NCI-H2107 treated with DMSO at 0.1 percent for 48 hours (cell line): Measurements from ENCODE around the gene MAPK12.

Experiments
- DNase-seq: peaks from one replicate; lab custom pipeline; 2025; ENCODE audit not compliant: unreplicated experiment; lab: John Stamatoyannopoulos, UW

The MAPK12 gene

DNA sequence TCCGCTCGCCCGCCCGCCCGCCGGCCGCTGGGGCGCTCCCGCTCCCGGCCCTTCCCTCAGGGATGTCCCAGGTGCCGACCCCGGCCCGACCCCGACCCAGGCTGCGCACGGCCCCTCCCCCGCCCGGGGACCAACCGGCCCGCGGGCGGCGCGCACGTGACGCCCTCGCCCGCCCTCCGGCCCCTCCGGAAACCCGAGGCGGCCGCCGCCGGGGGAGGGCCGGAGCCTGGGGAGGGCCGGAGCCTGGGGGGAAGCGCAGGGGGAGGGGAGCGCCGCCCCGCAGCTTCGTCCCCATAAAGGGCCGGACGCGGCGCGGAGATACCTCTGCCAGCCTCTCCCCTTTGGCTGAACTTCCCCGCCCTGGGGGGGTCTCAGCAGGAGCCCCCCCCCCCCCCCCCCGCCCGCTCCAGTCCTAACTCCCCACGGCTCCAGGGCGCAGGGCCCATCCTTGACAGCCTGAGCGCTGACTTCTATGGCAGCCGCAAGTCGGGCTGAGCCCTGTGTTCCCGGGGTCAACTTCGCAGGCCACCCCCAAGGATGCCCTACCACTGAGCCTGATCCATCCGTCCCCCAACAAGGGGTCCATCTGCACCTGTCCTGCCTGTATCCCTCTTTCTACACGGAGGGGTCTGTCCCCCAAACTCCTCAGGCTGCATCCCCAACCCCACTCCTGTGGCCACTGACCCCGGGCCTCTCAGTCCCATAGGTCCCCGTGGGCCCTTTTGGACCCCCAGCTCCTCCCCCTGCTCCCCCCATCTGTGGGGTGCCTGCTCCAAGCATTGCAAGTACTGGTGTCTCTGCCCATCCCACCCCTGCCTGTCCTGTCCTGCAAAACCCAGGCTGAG, at the start of gene MAPK12:
Gene MAPK12 (minus strand): TSS at position 69 of the 845 bp plus-strand sequence. CDS start 174 bp downstream, outside the sequence.
- DNase-seq: no peak

DNA sequence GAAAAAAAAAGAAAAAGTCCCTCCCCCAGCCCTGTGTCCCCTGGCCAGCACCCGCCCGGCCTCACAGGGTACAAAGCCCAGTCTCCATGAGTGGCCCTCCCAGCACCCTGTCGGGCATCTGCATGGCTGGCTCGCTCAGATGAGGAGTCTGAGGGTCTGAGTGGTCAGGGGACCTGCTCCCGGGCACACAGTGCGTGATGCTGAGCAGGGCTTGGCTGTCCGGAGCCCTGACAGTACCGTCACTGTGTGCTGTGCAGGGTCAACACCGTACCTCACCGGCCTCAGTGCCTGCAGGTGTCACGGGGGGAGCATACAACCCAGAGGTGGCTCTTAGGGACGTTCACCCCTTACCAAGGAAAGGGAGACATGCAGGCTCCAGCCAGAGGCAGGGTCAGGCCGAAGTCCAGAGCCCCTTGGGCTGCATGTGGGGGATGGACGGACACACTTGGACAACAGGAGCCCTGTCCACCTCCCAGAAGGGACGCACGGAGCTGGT, 49.5 kb upstream of the MAPK12 start:
- no peak for DNase-seq

DNA sequence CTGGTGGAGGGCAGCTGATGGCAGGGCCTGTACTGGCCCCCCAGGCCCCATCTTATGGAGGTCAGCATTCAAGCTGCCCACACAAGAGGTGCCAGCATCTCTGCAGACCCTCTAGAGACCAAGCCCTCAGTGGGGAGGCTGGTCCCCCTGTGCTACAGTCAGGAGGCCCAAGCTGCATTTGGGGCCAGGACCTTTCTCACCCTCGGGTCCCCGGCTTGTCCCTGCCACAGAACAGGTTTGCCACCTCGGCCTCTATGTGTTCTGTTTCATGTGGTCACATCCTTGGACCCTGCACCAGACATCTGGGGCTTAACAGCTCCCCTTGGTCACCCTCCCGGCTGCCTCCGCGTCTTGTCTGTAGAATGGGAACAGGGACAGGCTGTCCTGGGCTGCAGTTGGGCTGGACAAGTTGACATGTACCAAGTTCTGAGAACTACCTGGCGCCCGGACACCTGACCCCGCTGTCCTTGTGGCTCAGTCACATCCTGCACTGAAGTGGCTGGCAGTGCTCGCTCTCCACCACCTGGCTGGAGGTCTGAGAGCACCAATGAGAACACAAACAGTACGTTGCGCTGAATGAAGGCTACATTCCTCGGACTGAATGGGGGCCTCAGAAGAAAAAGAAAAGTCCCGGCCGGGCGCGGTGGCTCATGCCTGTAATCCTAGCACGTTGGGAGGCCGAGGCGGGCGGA, 48.7 kb upstream of the MAPK12 start:
- no peak for DNase-seq

DNA sequence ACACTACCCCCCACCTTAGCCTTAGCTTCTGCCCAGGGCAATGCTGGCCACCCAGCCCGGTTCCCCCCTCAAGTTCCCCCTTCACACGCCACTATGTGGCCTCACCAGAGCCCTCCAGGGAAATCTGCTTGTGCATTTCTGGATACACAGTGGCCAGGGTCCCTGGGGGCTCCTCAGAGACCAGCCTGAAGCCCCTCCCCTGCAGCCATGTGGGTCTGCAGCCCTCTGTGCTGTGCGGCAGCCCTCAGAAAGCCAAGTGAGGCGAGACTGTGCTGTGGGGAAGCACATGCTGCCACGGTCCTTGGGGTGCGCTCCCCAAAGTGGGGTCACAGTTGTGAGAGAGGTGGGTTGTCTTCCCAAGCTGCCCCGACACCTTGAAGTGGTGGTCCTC, 48.1 kb upstream of the MAPK12 start:
- DNase-seq: no peak

DNA sequence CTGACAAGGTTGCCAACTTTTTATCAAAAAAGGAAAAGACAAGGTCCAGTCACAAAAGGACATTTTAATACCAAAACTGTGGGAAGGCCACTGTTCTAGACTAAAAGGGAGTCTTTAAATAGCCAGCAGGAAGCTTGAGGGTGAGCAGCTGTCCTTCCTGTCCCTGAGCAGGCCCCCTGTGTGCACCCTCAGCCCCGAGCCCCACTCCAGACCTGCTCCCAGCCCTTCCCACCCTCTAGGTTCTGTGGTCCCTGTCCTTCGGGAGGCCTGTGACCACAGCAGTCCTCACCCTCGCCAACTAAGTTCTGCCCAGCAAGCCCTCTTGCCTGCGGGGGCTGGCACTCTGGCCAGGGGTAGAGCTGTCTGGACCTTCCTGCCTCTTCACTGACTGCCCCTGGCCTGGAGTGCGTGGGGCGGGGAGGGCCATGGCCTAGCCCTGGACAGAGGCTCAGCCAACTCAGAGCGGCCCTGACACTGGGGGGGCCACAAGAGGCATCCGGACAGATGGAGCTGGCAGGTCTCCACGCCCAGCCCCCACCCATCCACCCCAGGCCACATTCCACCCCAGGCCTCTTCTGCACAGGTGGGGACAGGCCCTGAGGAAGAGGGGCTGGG, 47.6 kb upstream of the MAPK12 start:
- DNase-seq: no peak

DNA sequence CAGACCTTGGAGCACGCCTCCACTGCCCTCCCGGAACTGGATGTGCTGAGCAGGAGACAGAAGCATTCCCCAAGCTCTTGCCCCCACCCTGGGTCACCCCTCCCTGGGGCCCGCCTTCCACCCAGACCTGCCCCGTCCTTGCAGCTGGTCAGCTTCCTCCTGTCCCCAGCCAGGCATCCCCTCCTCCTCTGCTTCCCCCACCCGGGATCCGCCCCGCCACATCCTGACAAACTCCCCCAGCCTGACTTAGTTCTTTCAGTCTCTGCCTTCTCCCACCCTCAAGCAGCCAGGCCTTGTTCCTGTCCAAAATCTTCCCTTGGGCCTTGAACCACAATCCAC, 47.1 kb upstream of the MAPK12 start:
- no peak for DNase-seq

DNA sequence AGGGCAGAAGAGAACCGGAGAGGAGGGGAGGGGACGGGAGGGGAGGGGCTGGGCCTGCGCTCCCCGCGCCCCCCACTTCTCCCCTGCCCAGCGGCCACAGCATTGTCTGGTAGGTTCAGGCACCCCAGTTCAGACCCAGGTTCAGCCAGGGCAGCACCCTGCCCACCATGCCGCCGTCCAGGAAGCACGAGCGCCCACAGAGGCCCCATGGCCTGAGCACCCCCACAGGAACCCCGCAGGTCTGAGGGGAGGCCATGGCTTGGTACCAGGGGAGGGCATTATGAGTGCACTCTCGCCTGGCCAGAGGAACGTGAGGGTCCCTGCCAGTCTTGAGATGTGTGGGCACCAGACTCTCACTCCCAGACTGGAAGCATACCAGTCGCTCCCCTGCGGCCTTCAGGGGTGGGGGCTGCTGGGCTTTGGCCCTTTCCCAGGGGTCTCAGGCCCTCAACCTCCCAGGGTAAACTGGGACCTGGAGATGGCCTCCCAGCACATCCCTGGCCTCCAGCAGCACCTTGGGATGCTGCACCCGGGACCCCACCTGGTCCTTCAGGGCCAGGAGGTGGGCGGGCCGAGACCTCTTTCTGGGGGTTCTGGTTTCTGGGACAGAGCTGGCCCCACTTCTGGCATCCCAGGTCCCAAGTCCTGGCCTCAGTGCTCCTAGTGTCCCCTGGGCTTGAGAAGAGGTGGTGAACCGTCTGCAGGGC, 46.6 kb upstream of the MAPK12 start:
- DNase-seq: no peak

DNA sequence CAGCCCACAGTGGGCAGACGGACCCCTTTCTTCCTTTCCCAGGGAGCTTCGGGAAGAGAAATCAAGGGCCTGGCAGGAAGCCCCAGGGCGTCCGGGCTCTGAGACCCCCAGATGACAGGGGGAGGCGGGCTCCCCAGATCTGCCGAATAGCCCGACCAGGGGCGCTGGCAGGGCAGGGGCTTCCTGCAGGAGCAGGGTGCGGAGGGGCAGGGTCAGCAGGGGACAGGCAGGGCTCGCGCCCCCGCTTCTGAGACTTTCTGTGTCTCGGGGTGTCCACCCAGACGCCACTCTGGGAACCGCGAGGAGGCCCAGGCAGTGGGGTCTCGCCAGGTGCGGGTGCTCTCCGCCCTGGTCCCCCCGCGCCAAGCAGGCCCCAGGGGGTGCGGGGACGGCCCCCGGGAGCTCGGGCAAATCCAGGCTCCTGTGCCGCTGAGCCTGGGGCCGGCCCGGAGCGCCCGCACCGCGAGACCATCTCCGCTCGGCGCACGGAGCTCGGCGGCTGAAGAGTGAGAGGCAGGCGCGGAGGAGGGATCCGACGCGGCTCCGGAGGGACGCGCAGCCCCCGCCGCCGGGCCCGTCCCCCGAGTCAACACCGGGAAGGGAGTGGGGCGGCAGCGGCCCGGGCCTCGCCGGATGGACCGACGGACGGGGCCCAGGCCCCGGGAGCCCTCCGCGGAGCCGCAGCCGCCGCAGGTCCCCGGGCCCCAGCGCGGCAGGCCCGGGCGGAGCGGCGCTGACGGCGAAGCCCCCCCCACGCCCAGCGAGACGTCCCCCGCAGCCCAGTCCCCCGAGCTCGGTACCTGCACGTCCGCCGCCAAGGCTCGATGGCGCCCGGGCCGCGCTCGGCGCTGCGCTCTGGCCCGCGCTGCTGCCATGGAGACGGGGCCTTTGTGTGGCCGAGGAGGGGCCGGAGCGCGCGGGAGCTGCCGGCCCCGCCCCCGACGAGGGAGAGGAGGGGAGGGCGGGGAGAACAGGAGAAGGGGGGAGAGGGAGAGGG, 45.6 kb upstream of the MAPK12 start, which contains the start of gene PLXNB2:
Gene PLXNB2 (minus strand): TSS at position 894 of the 997 bp plus-strand sequence. CDS start 17,062 bp downstream, outside the sequence.
- DNase-seq: no peak

DNA sequence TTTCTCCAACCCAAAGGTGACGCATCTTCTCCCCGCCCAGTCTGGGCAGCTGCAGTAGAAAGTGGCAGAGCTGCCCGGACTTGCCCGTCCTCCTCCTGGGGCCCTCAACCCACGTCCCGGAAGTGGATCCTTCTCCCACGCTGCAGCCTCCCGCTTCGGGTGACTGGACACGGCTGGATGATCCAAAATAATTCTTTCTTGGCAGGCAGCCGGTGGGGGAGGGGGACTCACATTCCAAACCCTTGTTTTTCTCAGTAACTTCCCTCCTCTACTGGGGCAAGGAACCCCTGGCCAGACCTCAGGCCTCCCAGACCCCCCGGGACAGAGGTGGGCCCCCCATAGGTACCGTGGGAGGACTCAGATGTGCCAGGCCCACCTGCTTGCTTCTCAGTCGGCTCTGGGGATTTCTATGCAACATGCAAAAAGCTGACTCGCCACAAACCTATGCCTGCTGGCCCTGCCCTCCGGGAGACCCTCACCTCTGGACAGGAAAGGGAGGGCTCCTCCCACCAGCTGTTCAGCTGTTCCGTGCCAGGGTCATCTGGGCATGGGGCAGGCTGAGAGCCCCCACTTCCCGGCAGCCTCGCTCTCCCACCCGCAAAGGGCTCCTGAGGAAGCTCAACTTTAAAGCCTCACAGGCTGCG, 44.6 kb upstream of the MAPK12 start:
- DNase-seq: peak; percentile 56

DNA sequence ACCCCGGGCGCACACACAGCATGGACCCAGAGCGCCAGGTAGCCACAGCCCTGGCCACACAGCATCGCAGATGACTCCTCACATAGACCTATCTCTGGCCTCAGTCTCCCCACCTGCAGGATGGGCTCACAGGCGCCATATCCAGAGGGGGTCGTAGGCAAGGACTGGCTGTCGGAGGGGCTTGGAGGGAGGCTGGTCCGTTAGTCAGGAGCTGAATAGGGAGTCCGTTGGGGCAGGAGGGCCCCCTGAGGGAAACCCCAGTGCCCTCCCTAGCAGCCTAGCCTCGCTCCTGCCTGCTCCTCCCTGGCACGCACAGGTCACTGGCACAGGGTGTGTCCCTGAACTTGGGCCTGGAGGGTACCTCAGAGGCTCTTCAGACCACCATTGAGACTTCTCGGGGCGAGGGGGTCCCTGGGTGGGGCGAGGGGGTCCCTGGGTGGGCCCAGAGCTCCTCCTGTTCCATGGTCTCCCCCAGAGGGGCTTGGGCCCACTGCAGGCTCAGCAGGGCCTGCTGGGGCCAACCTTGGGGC, 44.0 kb upstream of the MAPK12 start:
- no peak for DNase-seq

DNA sequence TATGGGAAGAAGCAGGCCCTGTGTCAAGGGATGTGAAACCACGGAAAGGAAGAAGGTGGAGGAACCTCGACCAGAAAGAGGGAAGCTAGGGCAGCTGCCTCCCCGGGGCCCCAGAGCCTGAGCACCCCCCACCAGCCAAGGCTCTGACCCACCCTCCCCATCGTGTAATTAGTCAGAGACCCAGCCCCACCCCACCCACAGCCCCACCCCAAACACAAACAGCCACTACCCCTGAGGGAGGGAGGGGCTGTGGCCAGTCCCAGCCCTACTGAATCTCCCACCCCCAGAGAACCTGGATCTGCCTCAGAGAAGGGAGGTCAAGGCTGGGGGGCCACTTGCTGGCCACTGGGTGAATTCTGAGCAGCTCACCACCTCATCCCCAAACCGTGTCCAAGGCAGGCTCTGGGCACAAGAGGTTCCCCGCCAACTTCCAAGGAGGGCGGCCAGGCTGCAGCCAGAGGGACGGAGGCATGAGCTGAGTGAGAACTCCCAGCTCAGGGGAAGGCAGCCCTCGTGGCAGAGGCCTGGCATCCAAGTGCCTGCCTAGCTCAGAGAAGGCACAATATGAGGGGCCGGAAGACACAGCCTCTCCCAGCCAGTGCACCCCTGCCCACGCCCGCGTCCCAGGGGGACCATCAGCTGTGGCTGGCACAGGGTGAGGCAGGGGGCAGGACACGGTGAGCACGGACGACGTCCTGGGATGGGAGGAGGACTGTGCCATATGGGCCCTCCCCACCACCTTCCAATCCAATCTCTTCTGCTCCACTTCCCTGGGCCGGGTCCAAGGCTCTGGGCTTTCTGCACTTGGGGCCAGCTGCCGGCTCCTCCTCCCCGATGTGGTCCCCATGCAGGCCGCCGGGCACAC, 43.3 kb upstream of the MAPK12 start:
- no peak for DNase-seq

DNA sequence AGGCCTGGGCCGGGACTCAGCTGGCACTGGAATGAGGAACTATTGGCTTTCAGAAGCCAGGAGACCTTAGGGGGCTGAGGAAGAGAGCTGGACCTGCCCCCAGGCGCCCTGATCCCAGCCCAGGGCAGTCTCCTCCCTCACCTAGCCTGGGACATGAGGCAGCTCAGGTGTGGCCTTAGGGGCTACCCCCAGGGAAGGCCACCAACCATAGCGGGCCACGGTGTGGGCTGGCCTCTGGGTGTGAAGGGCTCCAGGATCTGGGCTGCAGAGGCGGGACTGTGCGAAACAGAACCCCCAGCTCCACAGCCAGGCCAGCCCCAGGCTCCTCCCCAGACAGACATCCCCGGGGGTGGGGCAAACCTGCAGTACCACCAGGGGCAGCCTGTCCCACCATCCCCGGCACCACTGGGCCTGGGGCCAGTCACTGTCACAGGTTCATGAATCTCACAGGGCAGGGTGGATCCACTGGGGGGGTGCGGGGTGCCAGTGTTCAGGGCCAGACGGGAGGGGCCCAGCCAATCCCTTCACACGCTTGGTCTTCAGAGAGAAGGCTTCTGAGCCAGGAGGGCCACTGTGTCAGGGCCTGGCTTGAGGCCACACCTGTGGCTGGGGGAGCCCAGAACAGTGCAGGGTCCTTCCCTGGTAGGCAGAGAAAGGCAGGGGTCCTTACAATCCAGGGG, 42.5 kb upstream of the MAPK12 start:
- no peak for DNase-seq

DNA sequence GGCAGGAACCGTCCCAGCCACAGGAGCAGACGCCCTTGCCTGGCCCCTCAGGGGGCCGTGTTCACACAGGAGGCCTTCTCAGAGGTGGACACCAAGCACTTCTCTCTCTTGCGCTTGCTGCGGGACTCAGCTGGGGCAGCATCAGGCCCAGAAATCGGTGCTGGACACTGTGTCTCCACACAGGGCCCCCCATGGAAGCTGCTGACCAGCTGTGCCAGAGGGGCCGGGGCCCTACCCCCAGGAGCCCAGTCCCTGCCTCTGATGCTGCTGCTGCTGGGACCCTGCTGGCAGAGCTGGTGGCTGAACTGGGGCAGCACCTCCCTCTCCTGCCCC, 42.0 kb upstream of the MAPK12 start:
- no peak for DNase-seq

DNA sequence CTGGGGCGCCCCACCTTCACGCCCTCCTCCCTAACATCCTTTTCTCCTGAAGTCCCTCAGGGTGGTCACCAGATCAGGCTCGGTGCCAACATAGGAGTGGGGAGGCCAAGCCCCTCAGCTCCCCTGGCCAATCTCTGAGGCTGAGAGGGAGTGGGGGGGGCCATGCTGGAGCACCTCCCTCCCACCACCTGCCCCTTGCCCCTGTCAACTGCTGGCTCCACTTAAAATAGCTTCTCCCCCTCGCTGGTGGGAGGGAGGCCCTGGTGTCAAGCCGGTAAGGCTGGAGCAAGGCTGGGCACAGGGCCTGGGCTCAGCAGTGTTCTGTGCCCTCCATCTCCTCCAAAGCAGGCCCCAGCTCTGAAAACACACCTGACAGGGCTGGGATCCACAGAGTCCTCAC, 41.1 kb upstream of the MAPK12 start:
- DNase-seq: no peak

DNA sequence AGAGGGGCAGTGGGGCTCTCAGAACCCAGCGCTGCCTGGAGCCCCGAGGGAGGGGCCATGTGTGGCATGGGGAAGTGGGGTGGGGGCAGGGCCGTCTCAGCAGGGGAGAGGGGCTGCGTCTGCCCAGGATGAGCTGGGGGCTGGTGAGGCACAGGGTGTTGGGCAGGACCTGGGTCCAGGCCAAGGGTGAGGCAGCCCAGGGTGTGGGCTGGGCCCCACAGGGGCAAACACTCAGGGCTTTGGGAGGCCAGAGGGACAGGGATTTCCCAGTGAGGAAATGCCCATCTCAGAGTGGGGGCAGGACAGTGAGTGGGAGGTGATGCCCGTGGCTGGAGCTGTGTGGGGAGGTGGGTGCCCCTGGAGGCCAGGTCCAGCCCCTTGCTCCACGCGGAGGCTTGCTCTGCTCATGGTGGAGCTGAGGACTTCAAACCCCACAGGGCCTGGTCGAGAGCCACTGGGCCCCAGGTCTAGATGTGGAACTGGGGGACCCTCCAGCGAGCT, 40.6 kb upstream of the MAPK12 start:
- no peak for DNase-seq

DNA sequence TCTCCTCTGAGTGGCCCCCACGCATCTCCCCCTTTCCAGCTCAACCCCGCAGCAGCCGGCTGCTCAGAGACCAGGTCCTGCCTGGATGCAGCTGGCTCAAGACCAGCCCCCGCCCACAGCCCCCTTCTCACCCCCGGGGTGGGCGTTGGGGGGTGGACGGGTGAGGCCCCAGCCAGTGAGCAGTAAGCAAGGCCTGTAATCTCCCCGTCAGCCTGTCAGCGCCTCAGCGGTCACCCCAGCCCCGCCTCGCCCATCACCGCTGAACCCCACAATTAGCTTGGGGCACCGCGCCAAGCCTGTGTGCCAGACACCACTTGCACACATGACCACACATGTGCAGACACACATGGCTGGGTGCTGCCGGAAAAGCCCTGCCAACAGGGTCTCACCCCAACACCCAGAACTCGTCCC, 40.1 kb upstream of the MAPK12 start:
- DNase-seq: no peak

DNA sequence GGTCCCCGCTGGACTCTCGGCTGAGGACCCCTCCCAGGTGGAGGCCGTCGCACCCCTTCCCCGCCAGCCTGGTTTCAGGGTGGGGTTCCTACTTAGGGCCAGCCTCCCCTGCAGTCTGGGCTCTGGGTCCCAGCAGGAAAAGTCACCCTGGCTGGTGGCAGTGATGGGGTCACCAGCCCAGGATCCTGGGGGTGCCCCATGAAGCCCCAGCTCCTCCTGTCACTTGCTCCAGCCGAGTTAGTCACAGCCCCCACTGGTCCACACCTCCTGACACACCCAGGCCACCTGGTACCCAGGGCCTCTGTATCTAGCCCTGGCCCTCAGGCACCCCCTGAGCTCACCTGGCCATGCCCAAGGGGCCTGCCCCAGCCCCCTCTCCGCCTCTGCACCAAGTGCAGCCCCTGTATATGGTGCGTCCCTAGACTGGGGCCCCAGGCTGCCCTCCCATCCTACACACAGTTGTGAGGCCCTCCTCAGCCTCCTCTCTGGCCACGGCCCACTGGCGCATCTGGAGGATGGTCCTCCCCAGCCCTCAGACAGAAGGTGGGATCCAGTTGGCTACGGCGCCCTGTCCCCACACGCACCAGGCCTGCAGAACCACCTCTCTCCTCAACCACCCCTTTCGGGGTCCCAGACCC, 39.3 kb upstream of the MAPK12 start:
- DNase-seq: no peak
